Measurements from ENCODE around the gene TMOD3.

Gene TMOD3

GRCh38 chr15:51816611-51817010 lies 12.8 kb upstream of the TMOD3 start:
- TF ChIP-seq, protein P1, sequence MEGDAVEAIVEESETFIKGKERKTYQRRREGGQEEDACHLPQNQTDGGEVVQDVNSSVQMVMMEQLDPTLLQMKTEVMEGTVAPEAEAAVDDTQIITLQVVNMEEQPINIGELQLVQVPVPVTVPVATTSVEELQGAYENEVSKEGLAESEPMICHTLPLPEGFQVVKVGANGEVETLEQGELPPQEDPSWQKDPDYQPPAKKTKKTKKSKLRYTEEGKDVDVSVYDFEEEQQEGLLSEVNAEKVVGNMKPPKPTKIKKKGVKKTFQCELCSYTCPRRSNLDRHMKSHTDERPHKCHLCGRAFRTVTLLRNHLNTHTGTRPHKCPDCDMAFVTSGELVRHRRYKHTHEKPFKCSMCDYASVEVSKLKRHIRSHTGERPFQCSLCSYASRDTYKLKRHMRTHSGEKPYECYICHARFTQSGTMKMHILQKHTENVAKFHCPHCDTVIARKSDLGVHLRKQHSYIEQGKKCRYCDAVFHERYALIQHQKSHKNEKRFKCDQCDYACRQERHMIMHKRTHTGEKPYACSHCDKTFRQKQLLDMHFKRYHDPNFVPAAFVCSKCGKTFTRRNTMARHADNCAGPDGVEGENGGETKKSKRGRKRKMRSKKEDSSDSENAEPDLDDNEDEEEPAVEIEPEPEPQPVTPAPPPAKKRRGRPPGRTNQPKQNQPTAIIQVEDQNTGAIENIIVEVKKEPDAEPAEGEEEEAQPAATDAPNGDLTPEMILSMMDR (conservative IDR thresholded peaks at IDR 0.05; ENCODE audit: low read depth, low read length): no peak
- H3K4me1 ChIP-seq (ENCODE audit: low read depth, poor library complexity, severe bottlenecking): no peaks in the 10 kb centered on the region
- no peaks in the 10 kb centered on the region for H4K20me1 ChIP-seq (ENCODE audit: insufficient read depth)
- no peak overlapping the region for H3K9ac ChIP-seq
- no peak overlapping the region for H3K4me2 ChIP-seq
- H3K36me3 ChIP-seq (ENCODE audit: insufficient read depth): no peaks in the 10 kb centered on the region
- H3K27ac ChIP-seq: no peak overlapping the region
- no peaks in the 10 kb centered on the region for H3K79me2 ChIP-seq (ENCODE audit: insufficient read depth, low read depth)
- H2AFZ ChIP-seq (ENCODE audit: low read depth): no peak overlapping the region
- no peak overlapping the region for H3K4me3 ChIP-seq (IDR thresholded peaks at IDR 0.05; ENCODE audit: insufficient read depth, low read depth, low read length)
- no peaks in the 10 kb centered on the region for H3K27me3 ChIP-seq (ENCODE audit: insufficient read depth, low read depth)

DNA sequence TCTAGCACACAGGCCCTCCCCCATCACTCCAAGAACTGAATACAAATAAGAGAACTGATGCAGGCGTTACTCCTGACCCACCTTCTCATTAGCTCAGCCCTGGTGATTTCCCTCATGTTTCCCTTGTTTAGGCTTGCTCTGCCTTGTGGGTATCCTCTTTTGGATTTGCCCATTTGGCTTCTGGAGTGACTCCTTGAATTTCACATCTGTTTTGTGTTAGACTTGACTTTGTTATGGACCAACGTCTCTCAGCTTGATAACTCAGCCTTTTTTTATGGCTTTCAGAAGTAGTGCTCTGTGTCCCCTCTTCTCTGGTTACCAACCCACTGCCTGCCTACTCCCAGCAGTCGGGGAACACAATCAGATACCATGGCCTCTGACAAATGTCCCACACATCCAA lies 11.3 kb upstream of the TMOD3 start:
- H3K79me2 ChIP-seq (ENCODE audit: insufficient read depth, low read depth): no peaks in the 10 kb centered on the region
- H3K27me3 ChIP-seq (ENCODE audit: insufficient read depth, low read depth): no peaks in the 10 kb centered on the region

DNA sequence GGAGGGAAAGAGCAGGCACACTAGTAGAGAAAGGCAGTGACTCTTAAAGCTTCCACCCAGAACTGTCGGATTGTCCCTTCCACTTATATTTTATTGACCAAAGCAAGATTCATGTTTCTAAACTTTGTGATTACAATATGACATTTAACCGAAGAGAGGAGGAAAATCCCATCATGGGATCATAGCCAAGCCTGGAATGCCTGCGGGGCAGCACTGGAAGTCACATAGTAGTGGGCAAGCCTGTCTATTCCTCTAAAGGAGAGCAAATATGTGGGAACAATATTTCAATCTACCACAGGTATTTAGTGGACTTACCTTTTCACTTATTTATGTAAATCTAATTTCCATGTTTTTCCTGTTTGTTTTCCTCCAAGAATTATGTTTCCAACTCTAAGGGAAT lies 3.8 kb upstream of the TMOD3 start:
- Histone ChIP-seq H3K4me3 (IDR thresholded peaks at IDR 0.05; ENCODE audit: insufficient read depth, low read depth, low read length) (no peak overlapping the region), H3K27ac (no peak overlapping the region), H3K9ac (no peak overlapping the region), H3K4me2 (no peak overlapping the region), H3K27me3 (ENCODE audit: insufficient read depth, low read depth) (no peaks in the 10 kb centered on the region), H4K20me1 (ENCODE audit: insufficient read depth) (no peaks in the 10 kb centered on the region), H3K79me2 (ENCODE audit: insufficient read depth, low read depth) (peaks cover 8% of the 10 kb centered on the region), H3K4me1 (ENCODE audit: low read depth, poor library complexity, severe bottlenecking) (peaks cover 6% of the 10 kb centered on the region), H3K36me3 (ENCODE audit: insufficient read depth) (no peaks in the 10 kb centered on the region), H2AFZ (ENCODE audit: low read depth) (no peak overlapping the region)
- TF ChIP-seq, protein P1 (conservative IDR thresholded peaks at IDR 0.05; ENCODE audit: low read depth, low read length): no peak

More for the DNA sequence above, 11.3 kb upstream of the TMOD3 start:
- Histone ChIP-seq H3K4me1 (ENCODE audit: low read depth, poor library complexity, severe bottlenecking) (no peaks in the 10 kb centered on the region), H3K27ac (no peak overlapping the region), H3K4me3 (IDR thresholded peaks at IDR 0.05; ENCODE audit: insufficient read depth, low read depth, low read length) (no peak overlapping the region), H3K36me3 (ENCODE audit: insufficient read depth) (no peaks in the 10 kb centered on the region), H4K20me1 (ENCODE audit: insufficient read depth) (no peaks in the 10 kb centered on the region), H2AFZ (ENCODE audit: low read depth) (no peak overlapping the region), H3K9ac (no peak overlapping the region), H3K4me2 (no peak overlapping the region)
- TF ChIP-seq, protein P1 (conservative IDR thresholded peaks at IDR 0.05; ENCODE audit: low read depth, low read length): no peak

DNA sequence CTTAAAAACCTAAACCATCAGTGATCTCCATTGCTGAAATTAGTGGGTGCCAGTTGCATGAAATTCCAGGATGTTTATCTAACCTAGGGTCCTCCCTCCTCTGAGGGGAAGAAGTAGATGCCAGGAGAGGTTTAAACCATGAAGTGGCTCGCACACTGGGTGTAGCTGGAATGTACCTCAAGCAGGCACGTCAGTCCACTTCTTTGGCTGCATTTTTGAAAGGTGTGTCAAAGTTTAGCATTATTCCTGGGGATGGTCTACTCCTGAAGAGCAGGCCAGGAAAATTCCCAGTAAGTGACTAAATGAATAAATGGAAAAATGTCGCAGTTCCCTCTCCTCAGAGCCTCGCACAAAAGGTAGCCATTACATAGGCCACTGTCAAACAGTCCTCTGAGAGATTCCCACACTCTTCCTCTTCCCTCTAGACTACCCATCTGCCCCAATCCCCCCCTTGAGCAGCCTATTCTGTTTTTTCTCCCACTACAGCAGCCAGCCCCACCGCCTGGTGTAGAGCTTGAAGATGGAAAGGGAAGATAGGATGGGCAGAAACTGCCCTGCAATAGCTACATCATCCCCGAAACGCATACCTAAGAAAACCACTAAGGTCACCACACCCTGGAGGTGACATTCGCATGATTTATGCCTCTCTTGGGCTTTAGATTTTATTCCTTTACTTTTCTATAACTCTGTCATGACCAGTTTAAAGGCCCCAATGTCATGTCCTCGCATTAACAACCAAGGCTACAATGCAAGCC lies 655 bp upstream of the TMOD3 start:
- H3K27ac ChIP-seq: no peak overlapping the region
- H3K9ac ChIP-seq: 0 out of 2 replicates have a peak overlapping the region, but pooled peaks have one; percentile 66
- no peaks in the 10 kb centered on the region for H3K27me3 ChIP-seq (ENCODE audit: insufficient read depth, low read depth)
- TF ChIP-seq, protein P1 (conservative IDR thresholded peaks at IDR 0.05; ENCODE audit: low read depth, low read length): no peak
- no peak overlapping the region for H3K4me3 ChIP-seq (IDR thresholded peaks at IDR 0.05; ENCODE audit: insufficient read depth, low read depth, low read length)
- peaks cover 37% of the 10 kb centered on the region for H3K79me2 ChIP-seq (ENCODE audit: insufficient read depth, low read depth)
- no peaks in the 10 kb centered on the region for H4K20me1 ChIP-seq (ENCODE audit: insufficient read depth)
- peak overlapping the region; percentile 80 for H3K4me2 ChIP-seq
- H3K36me3 ChIP-seq (ENCODE audit: insufficient read depth): no peaks in the 10 kb centered on the region
- peaks cover 24% of the 10 kb centered on the region for H3K4me1 ChIP-seq (ENCODE audit: low read depth, poor library complexity, severe bottlenecking)
- H2AFZ ChIP-seq (ENCODE audit: low read depth): peak overlapping the region; percentile 79

Data from KMS-11 (cell line).